ENCODE data around the gene ARL5C.

DNA sequence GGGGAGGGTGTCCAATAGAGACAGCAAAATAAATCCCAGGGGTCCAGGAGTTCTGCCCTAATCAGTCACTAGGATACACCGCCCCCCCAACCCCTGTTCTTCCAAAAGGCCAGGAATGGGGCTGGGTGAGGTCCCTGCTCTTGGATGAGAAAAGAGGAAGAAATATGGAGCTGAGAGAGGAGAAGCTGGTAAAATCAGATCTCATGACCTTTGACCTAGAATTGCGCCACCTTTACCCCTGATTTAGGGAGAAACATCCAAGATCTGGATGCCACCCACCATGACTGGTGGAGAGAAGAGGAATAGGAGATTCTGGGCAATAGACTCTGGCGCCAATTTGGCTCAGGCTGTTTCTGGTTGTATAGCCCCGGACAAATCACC lies 32.2 kb upstream of the ARL5C start:
- no peak for TF ChIP-seq TSHZ2 (CRISPR knock-in tag; IDR thresholded peaks at IDR 0.05)
- no peak for TF ChIP-seq CSDC2 (CRISPR knock-in tag; IDR thresholded peaks at IDR 0.05)
- TF ChIP-seq, protein P1, sequence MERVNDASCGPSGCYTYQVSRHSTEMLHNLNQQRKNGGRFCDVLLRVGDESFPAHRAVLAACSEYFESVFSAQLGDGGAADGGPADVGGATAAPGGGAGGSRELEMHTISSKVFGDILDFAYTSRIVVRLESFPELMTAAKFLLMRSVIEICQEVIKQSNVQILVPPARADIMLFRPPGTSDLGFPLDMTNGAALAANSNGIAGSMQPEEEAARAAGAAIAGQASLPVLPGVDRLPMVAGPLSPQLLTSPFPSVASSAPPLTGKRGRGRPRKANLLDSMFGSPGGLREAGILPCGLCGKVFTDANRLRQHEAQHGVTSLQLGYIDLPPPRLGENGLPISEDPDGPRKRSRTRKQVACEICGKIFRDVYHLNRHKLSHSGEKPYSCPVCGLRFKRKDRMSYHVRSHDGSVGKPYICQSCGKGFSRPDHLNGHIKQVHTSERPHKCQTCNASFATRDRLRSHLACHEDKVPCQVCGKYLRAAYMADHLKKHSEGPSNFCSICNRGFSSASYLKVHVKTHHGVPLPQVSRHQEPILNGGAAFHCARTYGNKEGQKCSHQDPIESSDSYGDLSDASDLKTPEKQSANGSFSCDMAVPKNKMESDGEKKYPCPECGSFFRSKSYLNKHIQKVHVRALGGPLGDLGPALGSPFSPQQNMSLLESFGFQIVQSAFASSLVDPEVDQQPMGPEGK (CRISPR knock-in tag; IDR thresholded peaks at IDR 0.05; ENCODE audit: borderline replicate concordance): no peak
